Measurements from ENCODE around the gene ANXA2R. TPM values are rescaled to one million over a fixed set of nuclear protein-coding genes. Genes with fewer than 3 reads are reported as not detected.
A peak's percentile ranks its signal among the peaks of the same experiment; 100 is the strongest.

The ANXA2R gene
- total and polyA plus RNA-seq, 9 of the 15 experiments (the other 6 are each of a cell fraction or from before 2014, with no cell fraction given) = 2.1 to 4.8 (median 3.4) TPM

DNA sequence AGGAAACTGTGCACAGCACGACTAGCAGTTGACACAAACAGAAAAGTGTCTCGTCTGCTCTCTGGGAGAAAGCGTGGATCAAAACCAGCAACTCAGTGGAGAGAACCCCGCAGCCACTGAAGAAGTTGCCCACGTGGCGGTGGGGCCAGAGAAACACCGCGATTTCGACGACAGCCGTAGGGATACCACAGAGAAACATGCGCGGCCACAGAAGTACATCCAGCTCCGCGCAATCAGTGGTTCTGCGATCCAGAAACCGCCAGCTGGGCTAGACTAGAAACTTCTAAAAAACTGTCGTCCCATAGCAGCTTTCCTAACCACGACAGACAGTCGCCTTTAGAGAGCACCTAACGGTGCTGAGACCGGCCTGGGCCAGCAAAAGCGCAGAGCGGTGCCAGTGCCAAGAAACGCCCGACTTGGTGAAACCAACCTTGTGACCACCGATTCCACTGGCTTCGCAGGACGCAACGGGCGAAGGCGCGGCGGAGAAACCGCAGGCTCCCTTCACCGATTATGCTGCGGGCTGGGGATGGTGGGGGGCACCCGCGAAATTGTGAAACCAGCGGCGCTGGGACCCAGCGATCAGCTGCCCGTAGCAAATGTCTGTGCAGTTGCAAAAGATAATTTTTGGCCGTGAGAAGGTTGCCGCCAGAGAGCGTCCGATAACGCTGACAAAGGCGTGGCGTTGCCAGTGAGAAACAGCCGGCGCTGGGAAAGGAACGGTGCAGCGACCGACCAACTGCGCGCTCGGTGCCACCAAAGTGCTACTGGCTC is 2.7 kb upstream of the ANXA2R start (continued):
- peak; percentile 94 for TF ChIP-seq CEBPB (tag; IDR thresholded peaks at IDR 0.05)
- peak; percentile 39 to 58; a peak in 2 of 4 replicates for TF ChIP-seq TBL1XR1 (IDR thresholded peaks at IDR 0.05; ENCODE audit: low read length in 2 of 2)
- no peak for TF ChIP-seq ZNF445 (CRISPR knock-in tag; IDR thresholded peaks at IDR 0.05; ENCODE audit: low read depth)
- no peak for TF ChIP-seq COPS2 (conservative IDR thresholded peaks at IDR 0.05)
- TF ChIP-seq SUPT5H (IDR thresholded peaks at IDR 0.05) = no peak; the same call in 1 of the 2 replicates
- TF ChIP-seq NFATC3 (IDR thresholded peaks at IDR 0.05) = no peak
- TF ChIP-seq XRCC5 (IDR thresholded peaks at IDR 0.05; ENCODE audit: low read depth, low read length) = peak; percentile 87; the same call in 1 of the 2 replicates
- peak; percentile 43 for TF ChIP-seq HDAC2 (IDR thresholded peaks at IDR 0.05)
- TF ChIP-seq IFI16 (CRISPR knock-in tag; IDR thresholded peaks at IDR 0.05) = no peak
- TF ChIP-seq KLF16 (IDR thresholded peaks at IDR 0.05) = no peak; the same call in 1 of the 2 replicates
- TF ChIP-seq, protein P1, sequence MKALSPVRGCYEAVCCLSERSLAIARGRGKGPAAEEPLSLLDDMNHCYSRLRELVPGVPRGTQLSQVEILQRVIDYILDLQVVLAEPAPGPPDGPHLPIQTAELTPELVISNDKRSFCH (CRISPR knock-in tag; IDR thresholded peaks at IDR 0.05) = no peak
- TF ChIP-seq, protein P1 (tag; IDR thresholded peaks at IDR 0.05) = peak; percentile 56
- peak; percentile 98 for TF ChIP-seq ZNF511 (CRISPR knock-in tag; IDR thresholded peaks at IDR 0.05)
- no peak for TF ChIP-seq MAFG (tag; conservative IDR thresholded peaks at IDR 0.05)
- TF ChIP-seq, protein P2, sequence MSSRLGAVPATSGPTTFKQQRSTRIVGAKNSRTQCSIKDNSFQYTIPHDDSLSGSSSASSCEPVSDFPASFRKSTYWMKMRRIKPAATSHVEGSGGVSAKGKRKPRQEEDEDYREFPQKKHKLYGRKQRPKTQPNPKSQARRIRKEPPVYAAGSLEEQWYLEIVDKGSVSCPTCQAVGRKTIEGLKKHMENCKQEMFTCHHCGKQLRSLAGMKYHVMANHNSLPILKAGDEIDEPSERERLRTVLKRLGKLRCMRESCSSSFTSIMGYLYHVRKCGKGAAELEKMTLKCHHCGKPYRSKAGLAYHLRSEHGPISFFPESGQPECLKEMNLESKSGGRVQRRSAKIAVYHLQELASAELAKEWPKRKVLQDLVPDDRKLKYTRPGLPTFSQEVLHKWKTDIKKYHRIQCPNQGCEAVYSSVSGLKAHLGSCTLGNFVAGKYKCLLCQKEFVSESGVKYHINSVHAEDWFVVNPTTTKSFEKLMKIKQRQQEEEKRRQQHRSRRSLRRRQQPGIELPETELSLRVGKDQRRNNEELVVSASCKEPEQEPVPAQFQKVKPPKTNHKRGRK (tag; IDR thresholded peaks at IDR 0.05) = no peak
- no peak for TF ChIP-seq TAF15 (IDR thresholded peaks at IDR 0.05; ENCODE audit: low read depth, low read length)
- no peak for TF ChIP-seq HDGF (IDR thresholded peaks at IDR 0.05)
- no peak for TF ChIP-seq ELF2 (CRISPR knock-in tag; IDR thresholded peaks at IDR 0.05)
- no peak for TF ChIP-seq RBM25 (IDR thresholded peaks at IDR 0.05; ENCODE audit: low read depth, low read length, severe bottlenecking)
- no peak for TF ChIP-seq SETDB1 (IDR thresholded peaks at IDR 0.05; ENCODE audit: low read length)
- no peak for TF ChIP-seq GTF2A2 (tag; IDR thresholded peaks at IDR 0.05)
- no peak for TF ChIP-seq FUS (optimal IDR thresholded peaks at IDR 0.05; ENCODE audit: low read depth, low read length)
- peak; percentile 72 for TF ChIP-seq TCF3 (CRISPR knock-in tag; IDR thresholded peaks at IDR 0.05)
- peak; percentile 84 for TF ChIP-seq NEUROD1 (IDR thresholded peaks at IDR 0.05; ENCODE audit: borderline replicate concordance, low read depth, low read length, partially characterized antibody)
- no peak for TF ChIP-seq ZC3H8 (IDR thresholded peaks at IDR 0.05)

Measured in K562 (cell line).